Naive thymus-derived CD4-positive, alpha-beta T cell (primary cell): ENCODE data around the gene MLLT10. TPM values are rescaled to one million over a fixed set of nuclear protein-coding genes. Genes with fewer than 3 reads are reported as not detected.

Experiments
- ATAC-seq: fragments of 150-1000 bp; cut with Tn5 transposase; 2 replicates; pipeline ENCODE4 v1.10.0; 2021; ENCODE audit warnings: mild to moderate bottlenecking, moderate library complexity
- CTCF ChIA-PET: fragments of 350-600 bp; sonication (Branson Sonifier 250); formaldehyde crosslinking; loops from one replicate; lab custom pipeline; 2021; ENCODE audit warnings: antibody characterized with exemption; lab: Charles Lee
- POLR2A ChIA-PET: fragments of 350-600 bp; sonication (Branson Sonifier 250); formaldehyde crosslinking; loops from one replicate; lab custom pipeline; 2021; ENCODE audit warnings: antibody characterized with exemption, inconsistent platforms; lab: Charles Lee
- DNase-seq, 9 donors: peaks; one replicate each; pipeline versions ENCODE4 v3.0.0 to v3.0.0-alpha.2; 2020 to 2022; ENCODE audit warnings: mixed read lengths in 1 of 9
- H3K27ac ChIP-seq: one replicate; pipeline ENCODE4 v1.7.0; 2013; ENCODE audit warnings: mild to moderate bottlenecking, low read depth, low read length, moderate library complexity
- H3K27me3 ChIP-seq, 2 donors: one replicate each; pipeline ENCODE4 v1.7.0; 2013; ENCODE audit warnings: low read length in 2 of 2, mild to moderate bottlenecking in 2 of 2, moderate library complexity in 2 of 2; ENCODE audit not compliant: control insufficient read depth in 2 of 2, insufficient read depth in 2 of 2
- H3K36me3 ChIP-seq, 3 experiments: 1 replicate in 2 of 3; 2 replicates in 1 of 3; pipeline ENCODE4 v1.7.0; 2013; ENCODE audit warnings: low read length in 3 of 3, mild to moderate bottlenecking in 3 of 3, moderate library complexity in 1 of 3; ENCODE audit not compliant: insufficient read depth in 3 of 3, control insufficient read depth in 2 of 3
- H3K4me1 ChIP-seq, 2 donors: one replicate each; pipeline ENCODE4 v1.7.0; 2013; ENCODE audit warnings: low read length in 2 of 2, mild to moderate bottlenecking in 2 of 2, moderate library complexity in 1 of 2; ENCODE audit not compliant: control insufficient read depth in 2 of 2, insufficient read depth in 2 of 2
- H3K4me3 ChIP-seq: 2 replicates; pipeline ENCODE4 v1.7.0; 2013; ENCODE audit warnings: mild to moderate bottlenecking, low read length
- H3K9me3 ChIP-seq, 3 experiments: 1 replicate in 2 of 3; 2 replicates in 1 of 3; pipeline ENCODE4 v1.7.0; 2013; ENCODE audit warnings: low read length in 3 of 3; ENCODE audit not compliant: control insufficient read depth in 2 of 3
- H3K27ac Mint-ChIP-seq, 9 donors: one replicate each; pipeline ENCODE4 v1.8.0; 2020 to 2022; ENCODE audit warnings: mixed read lengths in 9 of 9, mild to moderate bottlenecking in 8 of 9, moderate library complexity in 5 of 9, inconsistent platforms in 2 of 9
- H3K27me3 Mint-ChIP-seq, 5 donors: one replicate each; pipeline ENCODE4 v1.8.0; 2021 to 2022; ENCODE audit warnings: mixed read lengths in 5 of 5, mild to moderate bottlenecking in 1 of 5
- H3K36me3 Mint-ChIP-seq, 5 donors: one replicate each; pipeline ENCODE4 v1.8.0; 2020 to 2022; ENCODE audit warnings: mixed read lengths in 5 of 5, mild to moderate bottlenecking in 3 of 5, inconsistent platforms in 1 of 5
- H3K4me1 Mint-ChIP-seq, 7 donors: one replicate each; pipeline ENCODE4 v1.8.0; 2020 to 2022; ENCODE audit warnings: mixed read lengths in 7 of 7, mild to moderate bottlenecking in 3 of 7, inconsistent platforms in 1 of 7
- H3K4me3 Mint-ChIP-seq, 10 donors: one replicate each; pipeline ENCODE4 v1.8.0; 2020 to 2022; ENCODE audit warnings: mild to moderate bottlenecking in 10 of 10, mixed read lengths in 10 of 10, moderate library complexity in 6 of 10, inconsistent platforms in 2 of 10
- H3K9me3 Mint-ChIP-seq, 11 donors: one replicate each; pipeline ENCODE4 v1.8.0; 2020 to 2022; ENCODE audit warnings: mixed read lengths in 11 of 11, mild to moderate bottlenecking in 4 of 11, inconsistent platforms in 1 of 11, moderate library complexity in 1 of 11
- intact Hi-C, 2 donors: fragments of 100-400 bp; cut with micrococcal nuclease; formaldehyde crosslinking; loops; one replicate each; pipeline ENCODE4 v1.15.1; 2023
- polyA plus RNA-seq, 2 donors: library from polyadenylated mRNA; unstranded; fragments of 300-500 nt; fragmentation: Illumina TruSeq; gene quantifications; one replicate each; pipeline ENCODE4 v1.2.3, GENCODE V29; 2021
- total RNA-seq, 6 experiments: library from RNA in 5 of 6; stranded (reverse) in 5 of 6; gene quantifications; 1 replicate in 5 of 6; 2 replicates in 1 of 6; pipeline ENCODE4 v1.2.3 and lab custom pipeline; 2021 to 2026

MLLT10 gene
- total and polyA plus RNA-seq, 7 experiments from 2014 or later, result 6.0 to 74.2 (median 61.2) TPM

- no peak overlapping the region for H3K4me3 ChIP-seq
- DNase-seq (no peak), ATAC-seq (no peak)
- CTCF ChIA-PET, result interaction anchor here (0.6 to 1.1 kb wide), 2 partner anchors 9 to 11 kb away, joined by 3 to 4 read pairs; no protein-coding TSS in a partner anchor
- intact Hi-C loops, result no loop called here
- no peaks in the 10 kb centered on the region for H3K36me3 ChIP-seq
- H3K27ac Mint-ChIP-seq, result no peak overlapping the region
- no peaks in the 10 kb centered on the region for H3K27me3 ChIP-seq
- no peak overlapping the region for H3K4me3 Mint-ChIP-seq
- H3K36me3 Mint-ChIP-seq, result peaks cover 0 to 3% (median 0%) of the 10 kb centered on the region in 5 donors
- H3K9me3 ChIP-seq, result no peaks in the 10 kb centered on the region
- H3K27me3 Mint-ChIP-seq, result peaks cover 19 to 78% (median 45%) of the 10 kb centered on the region in 5 donors
- H3K4me1 ChIP-seq, result no peaks in the 10 kb centered on the region
- no peak overlapping the region for H3K27ac ChIP-seq
- H3K4me1 Mint-ChIP-seq, result peaks cover 0 to 3% (median 0%) of the 10 kb centered on the region in 7 donors
- POLR2A ChIA-PET, result interaction anchor here (0.6 kb wide), 1 partner anchor 9 kb away, joined by 3 read pairs; no protein-coding TSS in a partner anchor
- H3K9me3 Mint-ChIP-seq, result no peaks in the 10 kb centered on the region
Observed at GRCh38 chr10:21505711-21506278, 28.2 kb upstream of the MLLT10 start.

GRCh38 chr10:21506351-21506750 is 27.7 kb upstream of the MLLT10 start:
- Mint-ChIP-seq H3K4me3 (no peak overlapping the region), H3K9me3 (no peaks in the 10 kb centered on the region), H3K36me3 (peaks cover 0 to 3% (median 0%) of the 10 kb centered on the region in 5 donors), H3K4me1 (peaks cover 0 to 2% (median 0%) of the 10 kb centered on the region in 7 donors), H3K27me3 (peaks cover 24 to 77% (median 43%) of the 10 kb centered on the region in 5 donors), H3K27ac (no peak overlapping the region)
- H3K27ac ChIP-seq, result no peak overlapping the region
- no peak overlapping the region for H3K4me3 ChIP-seq
- H3K27me3 ChIP-seq, result no peaks in the 10 kb centered on the region
- no peak for DNase-seq
- CTCF ChIA-PET, result interaction anchor here (1.1 kb wide), 1 partner anchor 10 kb away, joined by 3 read pairs; no protein-coding TSS in a partner anchor
- no peaks in the 10 kb centered on the region for H3K9me3 ChIP-seq
- ATAC-seq, result no peak
- intact Hi-C loops, result no loop called here
- H3K36me3 ChIP-seq, result no peaks in the 10 kb centered on the region
- POLR2A ChIA-PET, result interaction anchor here (0.6 kb wide), 1 partner anchor 10 kb away, joined by 3 read pairs; no protein-coding TSS in a partner anchor
- no peaks in the 10 kb centered on the region for H3K4me1 ChIP-seq

- CTCF ChIA-PET, result interaction anchor here (0.6 to 1.0 kb wide), 2 partner anchors 11 to 16 kb away, joined by 3 read pairs; no protein-coding TSS in a partner anchor
- DNase-seq, result no peak
- Histone ChIP-seq H3K27ac (no peak overlapping the region), H3K4me1 (no peaks in the 10 kb centered on the region), H3K4me3 (no peak overlapping the region), H3K9me3 (no peaks in the 10 kb centered on the region), H3K27me3 (no peaks in the 10 kb centered on the region), H3K36me3 (no peaks in the 10 kb centered on the region)
- POLR2A ChIA-PET, result no interaction called here
- peaks cover 0 to 2% (median 0%) of the 10 kb centered on the region in 7 donors for H3K4me1 Mint-ChIP-seq
- H3K4me3 Mint-ChIP-seq, result no peak overlapping the region
- no peaks in the 10 kb centered on the region for H3K9me3 Mint-ChIP-seq
- no peak for ATAC-seq
- H3K36me3 Mint-ChIP-seq, result peaks cover 0 to 3% (median 0%) of the 10 kb centered on the region in 5 donors
- intact Hi-C loops, result no loop called here
- no peak overlapping the region for H3K27ac Mint-ChIP-seq
- peaks cover 32 to 78% (median 51%) of the 10 kb centered on the region in 5 donors for H3K27me3 Mint-ChIP-seq
Observed at GRCh38 chr10:21507150-21507549, 26.9 kb upstream of the MLLT10 start.

GRCh38 chr10:21508706-21509331 is 25.2 kb upstream of the MLLT10 start:
- peaks cover 0 to 10% of the 10 kb centered on the region in 2 donors for H3K27me3 ChIP-seq
- no peaks in the 10 kb centered on the region for H3K36me3 ChIP-seq
- H3K4me3 ChIP-seq, result no peak overlapping the region
- no peak for ATAC-seq
- ChIA-PET POLR2A (no interaction called here), CTCF (no interaction called here)
- intact Hi-C loops, result no loop called here
- Mint-ChIP-seq H3K9me3 (no peaks in the 10 kb centered on the region), H3K36me3 (peaks cover 0 to 3% (median 0%) of the 10 kb centered on the region in 5 donors), H3K27me3 (peaks cover 45 to 79% (median 54%) of the 10 kb centered on the region in 5 donors), H3K4me1 (peaks cover 0 to 2% (median 0%) of the 10 kb centered on the region in 7 donors), H3K4me3 (no peak overlapping the region), H3K27ac (no peak overlapping the region)
- H3K9me3 ChIP-seq, result no peaks in the 10 kb centered on the region
- H3K27ac ChIP-seq, result no peak overlapping the region
- H3K4me1 ChIP-seq, result no peaks in the 10 kb centered on the region
- no peak for DNase-seq

GRCh38 chr10:21509341-21510240 is 24.4 kb upstream of the MLLT10 start:
- Histone ChIP-seq H3K27ac (no peak overlapping the region), H3K36me3 (no peaks in the 10 kb centered on the region), H3K9me3 (no peaks in the 10 kb centered on the region), H3K4me3 (no peak overlapping the region), H3K4me1 (no peaks in the 10 kb centered on the region), H3K27me3 (peaks cover 0 to 13% of the 10 kb centered on the region in 2 donors)
- Mint-ChIP-seq H3K4me1 (peaks cover 0 to 2% (median 0%) of the 10 kb centered on the region in 7 donors), H3K9me3 (no peaks in the 10 kb centered on the region), H3K36me3 (peaks cover 0 to 3% (median 0%) of the 10 kb centered on the region in 5 donors), H3K27ac (no peak overlapping the region), H3K27me3 (peaks cover 45 to 80% (median 57%) of the 10 kb centered on the region in 5 donors), H3K4me3 (no peak overlapping the region)
- no peak for DNase-seq
- no peak for ATAC-seq
- intact Hi-C loops, result no loop called here
- CTCF ChIA-PET, result interaction anchor here (1.0 kb wide), 1 partner anchor 14 kb away, joined by 3 read pairs; no protein-coding TSS in a partner anchor
- POLR2A ChIA-PET, result interaction anchor here (1.3 kb wide), 1 partner anchor 11 kb away, joined by 4 read pairs; no protein-coding TSS in a partner anchor
